Suprapubic skin (tissue), 3 donors: ENCODE results near the gene HACD1.

Experiments
- POLR2A ChIP-seq, 2 donors: fragments of 450-650 bp; IDR thresholded peaks; one replicate each; pipeline ENCODE4 v1.6.1; 2017; ENCODE audit warnings: antibody characterized with exemption in 2 of 2, mild to moderate bottlenecking in 2 of 2, moderate library complexity in 2 of 2
- TF ChIP-seq, protein P1 (sequence below), 2 donors: fragments of 200-600 bp in 1 of 2; fragments of 450-650 bp in 1 of 2; sonication (generic) in 1 of 2; IDR thresholded peaks; one replicate each; pipeline ENCODE4 v1.5.1; 2016 to 2019; ENCODE audit warnings: antibody characterized with exemption in 2 of 2, mild to moderate bottlenecking in 1 of 2, moderate library complexity in 1 of 2

GRCh38 chr10:17640331-17640816 lies 23.2 kb upstream of the HACD1 start:
- TF ChIP-seq, protein P1, sequence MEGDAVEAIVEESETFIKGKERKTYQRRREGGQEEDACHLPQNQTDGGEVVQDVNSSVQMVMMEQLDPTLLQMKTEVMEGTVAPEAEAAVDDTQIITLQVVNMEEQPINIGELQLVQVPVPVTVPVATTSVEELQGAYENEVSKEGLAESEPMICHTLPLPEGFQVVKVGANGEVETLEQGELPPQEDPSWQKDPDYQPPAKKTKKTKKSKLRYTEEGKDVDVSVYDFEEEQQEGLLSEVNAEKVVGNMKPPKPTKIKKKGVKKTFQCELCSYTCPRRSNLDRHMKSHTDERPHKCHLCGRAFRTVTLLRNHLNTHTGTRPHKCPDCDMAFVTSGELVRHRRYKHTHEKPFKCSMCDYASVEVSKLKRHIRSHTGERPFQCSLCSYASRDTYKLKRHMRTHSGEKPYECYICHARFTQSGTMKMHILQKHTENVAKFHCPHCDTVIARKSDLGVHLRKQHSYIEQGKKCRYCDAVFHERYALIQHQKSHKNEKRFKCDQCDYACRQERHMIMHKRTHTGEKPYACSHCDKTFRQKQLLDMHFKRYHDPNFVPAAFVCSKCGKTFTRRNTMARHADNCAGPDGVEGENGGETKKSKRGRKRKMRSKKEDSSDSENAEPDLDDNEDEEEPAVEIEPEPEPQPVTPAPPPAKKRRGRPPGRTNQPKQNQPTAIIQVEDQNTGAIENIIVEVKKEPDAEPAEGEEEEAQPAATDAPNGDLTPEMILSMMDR (IDR thresholded peaks at IDR 0.05): no peak
- TF ChIP-seq POLR2A (IDR thresholded peaks at IDR 0.05): no peak
